HepG2 (cell line): Measurements from ENCODE around the gene IQGAP2.

Source experiments
- E2F1 ChIP-seq: sonication (generic); formaldehyde crosslinking; IDR thresholded peaks from 2 replicates; pipeline ENCODE4 v1.5.0; 2020; ENCODE audit warnings: missing genetic modification reagents
- ETV5 ChIP-seq: IDR thresholded peaks from 2 replicates; pipeline ENCODE4 v1.6.1; 2018; ENCODE audit warnings: missing biosample characterization, missing genetic modification reagents, inconsistent platforms, borderline replicate concordance
- FOSL2 ChIP-seq: sonication (generic); formaldehyde crosslinking; IDR thresholded peaks from 2 replicates; pipeline ENCODE4 v1.4.0; 2020; ENCODE audit warnings: missing genetic modification reagents
- KDM5B ChIP-seq: sonication (generic); formaldehyde crosslinking; IDR thresholded peaks from 2 replicates; pipeline ENCODE4 v1.4.0; 2020; ENCODE audit warnings: missing genetic modification reagents, mild to moderate bottlenecking, borderline replicate concordance
- MAX ChIP-seq: IDR thresholded peaks from 2 replicates; pipeline ENCODE4 v1.6.1; 2012; ENCODE audit warnings: inconsistent platforms
- NFIC ChIP-seq: IDR thresholded peaks from 2 replicates; pipeline ENCODE4 v1.6.1; 2012; ENCODE audit warnings: mild to moderate bottlenecking, low read length, inconsistent platforms
- ZBTB49 ChIP-seq: sonication (generic); formaldehyde crosslinking; IDR thresholded peaks from 2 replicates; pipeline ENCODE4 v1.4.0; 2020; ENCODE audit warnings: missing genetic modification reagents, borderline replicate concordance
- ZBTB7A ChIP-seq: sonication (generic); formaldehyde crosslinking; IDR thresholded peaks from 2 replicates; pipeline ENCODE4 v1.8.0; 2022; ENCODE audit warnings: mild to moderate bottlenecking, missing genetic modification reagents

DNA sequence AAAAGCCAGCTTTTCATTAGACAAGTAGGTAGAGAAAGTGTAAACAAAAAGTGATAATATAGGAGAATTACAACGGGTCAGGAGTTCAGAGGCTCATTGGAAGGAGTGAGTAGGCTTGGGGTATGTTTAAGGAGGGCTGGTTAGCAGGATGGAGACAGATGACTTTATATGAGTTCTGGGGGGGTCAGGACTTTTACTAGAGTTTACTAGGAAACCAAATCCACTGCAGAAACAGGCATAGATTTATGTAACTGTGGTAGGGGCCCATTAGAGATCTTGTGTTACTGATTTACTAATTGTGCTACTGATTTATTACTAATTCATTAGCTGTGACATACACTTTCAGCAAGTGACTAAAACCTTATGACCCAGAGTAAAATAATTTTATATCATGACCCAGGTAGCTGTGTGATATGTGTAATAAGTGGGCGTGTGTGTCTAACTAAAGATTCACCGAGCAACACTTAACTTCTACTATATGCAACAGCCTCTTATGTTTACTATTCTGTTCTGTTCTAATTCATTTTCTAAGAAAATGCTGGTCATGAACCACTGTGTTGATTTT is 73.5 kb downstream of the IQGAP2 start:
- TF ChIP-seq ZBTB7A (no peak), E2F1 (no peak), NFIC (no peak), KDM5B (CRISPR knock-in tag) (no peak), MAX (no peak), ZBTB49 (CRISPR knock-in tag) (no peak), ETV5 (no peak), FOSL2 (CRISPR knock-in tag) (no peak)
